Activated CD4-positive, alpha-beta T cell treated with anti-CD3 and anti-CD28 coated beads, Interleukin-2, Interleukin-6, amounts not matched to agents 100 ng/mL and 50 ng/mL, durations not matched to agents 16 hours and 8 hours (primary cell): ENCODE results near the gene DPY19L1.
A peak's percentile ranks its signal among the peaks of the same experiment; 100 is the strongest.
"Not testable (repeated sequence)": the region's sequence is repeated elsewhere in the genome, so short reads cannot be mapped to it uniquely, and the experiment has no call there.

Experiments used
- DNase-seq: peaks from one replicate; pipeline ENCODE4 v3.0.0-alpha.2; 2020

DPY19L1 gene

DNA sequence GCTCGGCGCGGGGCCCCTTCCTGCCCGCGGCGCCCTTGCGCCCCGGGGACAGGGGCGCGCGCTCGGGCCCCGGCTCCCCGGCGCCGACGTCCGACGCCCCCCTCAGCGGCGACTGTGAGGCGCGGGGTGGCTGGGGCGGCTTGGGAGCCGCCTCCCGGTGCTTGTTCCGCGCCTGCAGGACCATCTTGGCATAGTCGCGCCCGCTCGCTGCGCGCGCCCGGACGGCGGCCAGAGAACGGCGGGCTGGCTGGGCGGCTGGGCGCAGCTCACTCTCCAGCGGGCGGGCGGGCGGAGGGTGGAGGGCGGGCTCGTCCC is at the start of gene DPY19L1:
Gene DPY19L1, minus strand, starts transcription at position 275 of the 315 bp plus-strand sequence. Its CDS starts 91 bp downstream, at position 184.
- no peak for DNase-seq

DNA sequence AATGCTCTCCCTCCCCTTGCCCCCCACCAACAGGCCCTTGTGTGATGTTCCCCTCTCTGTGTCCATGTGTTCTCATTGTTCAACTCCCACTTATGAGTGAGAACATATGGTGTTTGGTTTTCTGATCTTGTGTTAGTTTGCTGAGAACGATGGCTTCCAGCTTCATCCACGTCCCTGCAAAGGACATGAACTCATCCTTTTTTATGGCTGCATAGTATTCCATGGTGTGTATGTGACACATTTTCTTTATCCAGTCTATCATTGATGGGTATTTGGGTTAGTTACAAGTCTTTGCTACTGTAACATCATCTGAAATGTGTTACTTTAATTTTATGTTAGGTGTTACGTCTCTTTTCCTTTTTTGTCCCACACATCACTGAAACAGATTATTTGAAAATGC is 42.2 kb upstream of the DPY19L1 start:
- not testable (repeated sequence) for DNase-seq

DNA sequence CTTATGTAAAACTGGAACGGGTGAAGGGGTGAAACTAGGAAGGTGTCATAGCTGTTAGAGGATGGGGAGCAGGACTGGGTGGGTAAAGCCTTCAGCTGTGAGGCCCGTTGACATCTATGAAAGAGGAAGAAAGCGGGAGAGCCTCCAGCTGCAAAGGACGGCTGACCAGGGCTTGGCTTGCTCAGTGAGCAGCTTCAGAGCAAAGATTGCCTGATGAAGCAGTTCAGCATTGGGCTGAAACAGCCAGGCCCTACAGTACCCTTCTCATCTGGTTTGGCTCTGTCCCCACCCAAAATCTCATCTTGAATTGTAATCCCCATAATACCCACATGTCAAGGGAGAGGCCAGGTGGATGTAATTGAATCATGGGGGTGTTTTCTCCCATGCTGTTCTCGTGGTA is 36.7 kb upstream of the DPY19L1 start:
- not testable (repeated sequence) for DNase-seq

DNA sequence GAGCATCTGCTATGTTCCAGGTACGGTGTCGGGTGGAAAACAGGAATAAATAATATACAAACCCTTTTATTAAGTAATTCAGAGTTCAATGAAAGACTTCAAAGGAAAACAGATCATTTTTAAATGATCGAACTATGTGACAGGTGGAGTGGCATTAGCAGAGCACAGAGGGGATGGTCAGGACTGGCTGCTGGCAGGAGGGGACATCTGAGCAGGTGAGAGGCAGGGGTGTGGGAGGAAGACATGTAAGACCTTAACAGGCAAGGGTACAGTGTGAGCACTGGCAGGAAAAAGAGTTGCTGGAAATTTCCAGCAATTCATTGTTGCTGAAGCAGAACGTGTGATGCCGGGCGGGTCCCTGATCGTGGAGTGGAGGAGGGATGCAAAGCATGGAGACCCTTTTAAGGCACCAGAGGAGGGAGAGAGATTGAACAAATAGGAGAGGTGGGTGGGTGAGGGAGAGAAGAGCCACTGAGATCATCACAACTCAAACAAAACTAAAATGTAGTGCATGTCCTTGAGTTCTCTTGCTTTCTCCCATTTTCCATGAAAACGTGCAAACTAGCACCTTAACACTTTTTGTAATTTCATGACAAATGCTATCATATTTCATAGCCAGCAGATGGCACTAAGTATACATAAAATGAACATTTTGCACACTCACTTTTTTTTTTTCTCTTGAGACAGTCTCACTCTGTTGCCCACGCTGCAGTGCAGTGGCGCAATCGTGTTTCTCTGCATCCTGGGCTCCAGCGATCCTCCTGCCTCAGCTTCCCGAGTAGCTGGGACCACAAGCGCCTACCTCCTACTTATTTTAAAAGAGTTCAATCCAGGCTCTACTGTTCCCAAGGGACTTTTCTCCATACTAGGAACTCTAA is 35.9 kb upstream of the DPY19L1 start:
- DNase-seq = not testable (repeated sequence)

DNA sequence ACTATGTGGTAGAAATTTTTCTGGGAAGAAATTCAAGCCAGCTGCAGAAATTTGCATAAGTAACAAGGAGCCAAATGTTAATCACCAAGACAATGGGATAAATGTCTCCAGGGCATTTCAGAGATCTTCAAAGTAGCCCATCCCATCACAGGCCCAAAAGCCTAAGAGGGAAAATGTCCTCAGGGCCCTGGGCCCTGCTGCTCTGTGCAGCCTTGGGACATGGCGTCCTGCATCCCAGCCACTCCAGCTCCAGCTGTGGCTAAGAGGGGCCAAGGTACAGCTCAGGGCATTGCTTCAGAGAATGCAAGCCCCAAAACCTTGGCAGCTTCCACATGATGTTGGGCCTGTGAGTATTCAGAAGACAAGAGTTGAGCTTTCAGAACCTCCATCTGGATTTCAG is 31.8 kb upstream of the DPY19L1 start:
- DNase-seq = not testable (repeated sequence)

DNA sequence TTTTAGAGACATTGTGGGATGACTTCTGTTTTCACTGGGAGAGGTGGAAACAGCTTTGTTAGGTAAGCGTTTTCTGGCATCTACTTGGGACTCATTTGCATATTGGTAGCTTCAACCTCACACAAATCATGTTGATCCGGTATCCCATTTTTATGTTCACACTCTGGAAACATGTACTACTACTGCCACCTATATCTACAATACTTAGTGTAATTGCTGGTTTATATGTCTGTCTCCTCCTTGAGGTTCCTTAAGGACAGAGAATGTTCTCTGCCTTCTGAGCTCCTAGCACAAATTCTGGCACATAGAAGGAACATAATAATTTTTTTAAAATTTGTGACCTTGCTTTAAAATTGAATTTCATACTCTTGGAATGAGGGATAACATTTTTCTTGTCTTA is 28.1 kb upstream of the DPY19L1 start:
- DNase-seq = not testable (repeated sequence)

DNA sequence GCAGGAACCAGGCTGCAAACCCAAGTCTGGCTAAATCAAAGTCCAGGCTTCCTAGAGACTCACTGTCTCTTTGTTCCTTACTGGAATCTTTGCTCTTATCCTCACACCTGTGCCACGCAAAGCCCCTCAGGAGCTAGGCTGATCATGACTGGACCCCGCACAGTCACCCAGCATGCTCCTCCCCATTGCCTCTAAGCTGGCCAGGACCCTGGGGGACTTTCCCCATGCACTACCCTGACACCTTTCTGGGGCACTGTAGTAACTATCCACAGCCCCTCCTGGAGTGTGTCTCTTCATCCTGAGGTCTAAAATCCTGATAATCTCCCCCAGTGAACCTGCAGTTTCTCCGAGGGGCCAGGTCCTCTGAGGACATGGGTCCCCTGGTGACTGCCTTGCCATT is 21.3 kb upstream of the DPY19L1 start:
- DNase-seq = not testable (repeated sequence)

DNA sequence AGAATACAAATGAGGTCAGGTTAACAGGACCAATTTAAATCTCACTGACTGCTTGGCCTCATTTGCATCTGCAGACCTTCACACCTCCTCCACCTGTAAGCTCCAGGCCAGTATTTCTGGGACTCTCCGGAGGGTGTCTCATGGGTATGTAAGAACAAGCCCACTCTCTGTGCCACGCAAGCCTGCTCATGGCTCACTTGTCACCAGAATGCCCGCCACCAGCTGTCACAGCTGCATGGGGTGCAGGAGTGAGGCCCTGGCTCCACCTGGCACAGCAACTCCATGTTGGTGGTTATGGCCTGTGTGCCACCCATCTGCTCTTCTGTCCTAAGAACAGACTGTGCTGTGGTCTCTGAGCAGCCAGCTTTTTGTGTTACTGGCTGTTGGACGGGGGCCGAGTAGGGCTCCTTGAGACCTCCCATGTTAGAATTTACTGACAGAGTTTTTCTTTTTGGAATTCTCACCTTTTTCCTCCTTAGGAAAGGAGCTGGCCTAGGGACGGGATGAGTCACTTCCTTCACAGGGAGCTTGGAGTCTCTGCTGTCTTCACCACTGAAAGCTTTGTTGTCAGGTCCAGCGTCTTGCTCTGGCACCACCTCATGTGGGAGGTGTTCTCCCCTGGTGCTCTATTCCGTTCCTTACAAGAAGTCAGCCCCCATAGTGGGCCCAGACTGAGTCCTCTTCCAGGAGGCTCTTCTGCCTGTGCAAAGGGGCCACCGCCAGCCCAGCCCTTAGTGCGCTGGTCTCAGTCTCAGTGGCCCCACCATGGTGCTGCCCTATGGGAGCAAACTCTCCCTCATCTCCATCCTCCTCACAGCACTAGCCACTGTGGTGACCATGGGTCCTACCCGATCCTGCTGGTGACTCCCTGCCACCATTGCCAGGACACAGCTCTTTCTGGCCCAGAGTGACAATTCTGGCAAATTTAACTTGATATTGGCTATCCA is 20.5 kb upstream of the DPY19L1 start:
- not testable (repeated sequence) for DNase-seq

DNA sequence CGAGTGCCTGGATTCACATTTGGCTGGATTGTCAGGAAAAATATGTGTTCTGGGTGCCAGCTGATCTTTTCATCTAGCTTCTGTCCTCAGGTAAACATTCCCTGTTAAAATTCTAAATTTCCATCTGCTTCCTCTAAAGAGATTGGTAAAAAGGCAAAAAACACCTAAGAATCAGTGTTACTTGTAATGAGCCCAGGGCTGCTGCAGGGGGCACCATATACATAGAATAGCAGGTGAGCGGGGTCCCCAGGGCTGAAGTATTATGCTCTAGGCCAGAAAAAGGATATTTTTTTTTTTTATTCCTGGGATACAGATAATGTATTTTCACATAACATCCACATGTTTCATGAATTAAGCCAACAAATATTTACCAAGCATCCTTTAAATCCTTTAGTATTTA is 18.4 kb upstream of the DPY19L1 start:
- DNase-seq = not testable (repeated sequence)

DNA sequence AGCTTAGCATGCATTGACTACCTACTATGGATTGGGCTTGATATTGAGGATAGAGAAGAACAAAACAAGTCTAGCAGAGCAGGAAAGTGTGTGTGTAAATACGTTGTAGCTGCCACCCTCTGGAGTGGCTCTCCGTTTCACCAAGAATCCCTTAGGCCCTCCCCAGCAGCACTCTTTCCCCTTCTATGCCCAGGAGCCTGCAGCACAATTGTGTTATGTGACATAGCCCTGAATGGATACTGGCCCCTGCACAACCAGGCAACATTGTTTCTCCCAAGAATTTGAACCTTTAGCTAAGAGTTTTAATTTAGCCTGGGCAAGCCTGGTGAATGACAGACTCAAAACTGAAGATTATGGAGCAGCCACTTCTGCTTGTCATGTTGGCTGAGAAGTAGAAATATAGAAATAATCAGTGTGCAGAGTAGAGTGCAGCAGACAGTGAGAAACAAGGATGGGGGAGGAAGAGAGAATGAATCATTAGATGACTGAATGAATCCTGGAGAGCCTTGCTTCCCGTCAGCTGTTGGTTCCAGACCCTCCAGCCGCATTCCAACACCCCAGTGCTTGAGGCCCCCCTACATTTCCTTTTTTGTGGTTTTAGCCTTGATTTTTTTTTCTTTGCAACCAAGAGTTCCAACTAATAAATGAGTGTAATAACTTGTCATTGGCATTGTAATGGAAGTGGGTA is 16.3 kb upstream of the DPY19L1 start:
- not testable (repeated sequence) for DNase-seq

DNA sequence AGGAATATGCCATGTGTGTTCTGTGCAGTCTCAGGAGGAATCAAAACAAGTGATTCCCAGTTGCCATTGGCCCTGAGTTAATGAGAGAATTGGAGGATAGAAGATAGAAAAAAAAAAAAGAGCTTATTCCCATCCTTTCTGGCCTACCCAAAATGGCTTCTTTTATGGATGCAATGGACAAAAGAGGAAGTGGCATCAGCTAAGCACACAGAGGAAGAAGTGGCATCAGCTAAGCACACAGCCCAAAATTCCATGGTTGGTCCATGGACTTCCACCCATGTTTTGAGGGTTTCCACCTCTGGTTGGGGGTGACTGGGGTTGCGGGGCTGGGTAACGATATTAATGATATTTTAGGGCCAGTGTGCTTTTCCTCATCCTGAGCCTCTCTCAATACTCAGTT is 11.1 kb upstream of the DPY19L1 start:
- DNase-seq = not testable (repeated sequence)

DNA sequence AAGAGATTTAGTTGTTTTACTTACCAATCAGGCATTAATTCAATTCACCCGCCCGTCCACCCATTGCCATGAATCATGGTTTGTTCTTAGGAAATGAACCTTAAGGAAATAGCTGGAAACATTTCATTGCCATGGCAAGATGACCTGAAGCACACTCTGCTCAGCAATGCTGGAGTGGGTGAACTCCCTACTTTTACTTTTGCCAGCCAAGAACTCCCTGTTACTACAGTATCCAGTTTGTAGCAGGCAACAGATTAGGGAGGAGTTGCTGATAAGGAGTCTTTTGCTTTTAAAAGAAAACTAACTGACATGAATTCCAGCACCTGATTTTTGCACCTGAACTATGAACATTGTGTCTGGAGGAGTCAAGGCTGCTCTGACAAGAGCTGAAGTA is 10.6 kb upstream of the DPY19L1 start:
- DNase-seq = not testable (repeated sequence)

DNA sequence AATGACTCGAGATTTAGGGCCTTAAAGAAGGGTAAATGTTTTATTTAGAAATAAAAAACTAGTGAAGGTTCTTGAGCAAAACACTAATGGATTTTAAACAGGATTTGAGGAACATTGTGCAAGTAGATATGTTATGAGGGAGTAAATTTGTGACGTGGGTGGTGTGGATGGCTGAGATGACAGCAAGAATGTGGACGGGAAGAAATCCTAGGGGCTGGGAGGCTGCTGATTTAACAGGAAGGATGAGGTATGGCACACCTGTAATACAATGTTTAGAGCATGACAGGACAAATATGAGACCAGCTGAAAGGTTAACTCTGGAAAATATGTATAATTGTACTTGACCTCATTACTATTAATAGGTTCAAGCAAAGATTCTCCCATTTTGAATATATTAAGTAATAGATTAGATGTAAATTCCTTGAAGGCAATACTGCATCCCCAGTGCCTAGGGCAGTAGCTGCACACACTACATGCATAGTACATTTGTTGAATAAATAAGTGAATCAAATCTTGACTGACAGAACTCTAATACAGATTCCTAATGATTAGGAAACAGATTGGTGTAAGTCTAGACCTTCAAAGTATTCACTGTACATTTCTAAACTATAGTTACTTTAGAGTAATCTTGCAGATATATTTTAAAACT is 10.1 kb upstream of the DPY19L1 start:
- not testable (repeated sequence) for DNase-seq

DNA sequence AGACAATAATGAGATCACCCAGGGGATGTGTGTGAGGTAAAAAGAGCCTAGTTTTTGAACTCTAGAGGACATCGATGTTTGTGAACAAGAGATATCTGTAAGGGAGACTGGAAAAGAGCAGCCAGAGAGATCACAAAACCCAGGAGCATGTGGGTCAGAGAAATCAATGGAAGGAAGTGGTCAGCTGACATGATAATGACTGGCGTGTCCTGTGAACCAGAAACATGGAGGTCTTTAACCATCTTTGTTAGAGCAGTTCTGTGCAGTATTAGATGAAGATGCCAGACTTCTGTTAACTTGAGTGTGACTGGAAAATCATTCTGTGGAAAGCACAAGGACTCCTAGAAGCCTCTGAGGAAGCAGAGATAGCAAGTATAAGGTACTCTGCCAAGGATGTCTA is 6.0 kb upstream of the DPY19L1 start:
- not testable (repeated sequence) for DNase-seq

DNA sequence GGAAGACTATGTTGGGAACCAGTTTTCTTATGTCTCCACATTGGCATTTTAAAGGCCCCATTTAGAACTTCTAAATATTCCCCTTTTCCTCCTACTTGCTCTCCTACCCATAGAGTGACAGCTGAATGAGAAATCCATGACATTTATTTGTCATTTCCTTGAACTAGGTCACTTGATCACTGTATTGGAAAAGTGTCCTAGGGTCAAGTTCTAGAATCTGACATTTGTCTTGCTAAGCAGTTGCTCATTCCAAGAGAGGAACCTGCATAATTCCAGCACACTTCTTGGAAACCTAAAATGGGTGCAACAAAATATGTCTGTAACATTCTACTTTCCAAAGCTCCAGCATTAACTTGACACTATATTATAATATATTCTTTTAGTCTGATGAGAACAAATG is 3.6 kb upstream of the DPY19L1 start:
- DNase-seq = no peak

DNA sequence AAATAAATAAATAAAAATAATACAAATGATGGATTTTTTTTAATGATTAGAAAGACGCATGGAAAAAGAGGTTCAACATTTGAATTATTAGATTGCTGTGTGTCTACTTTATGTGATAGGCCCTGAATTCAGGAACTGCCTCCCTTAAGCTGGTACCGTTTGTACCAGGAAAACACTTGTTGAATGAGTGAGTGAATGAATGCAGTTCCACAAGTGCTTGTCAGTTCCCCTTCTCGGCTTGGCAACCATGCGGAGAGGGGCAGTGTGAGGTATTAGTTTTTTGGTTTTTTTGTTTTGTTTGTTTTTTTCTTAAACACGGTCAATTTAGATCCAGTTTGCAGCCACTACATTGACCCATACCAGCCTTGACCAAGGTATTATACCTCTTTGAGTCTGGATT is 2.1 kb upstream of the DPY19L1 start:
- no peak for DNase-seq

DNA sequence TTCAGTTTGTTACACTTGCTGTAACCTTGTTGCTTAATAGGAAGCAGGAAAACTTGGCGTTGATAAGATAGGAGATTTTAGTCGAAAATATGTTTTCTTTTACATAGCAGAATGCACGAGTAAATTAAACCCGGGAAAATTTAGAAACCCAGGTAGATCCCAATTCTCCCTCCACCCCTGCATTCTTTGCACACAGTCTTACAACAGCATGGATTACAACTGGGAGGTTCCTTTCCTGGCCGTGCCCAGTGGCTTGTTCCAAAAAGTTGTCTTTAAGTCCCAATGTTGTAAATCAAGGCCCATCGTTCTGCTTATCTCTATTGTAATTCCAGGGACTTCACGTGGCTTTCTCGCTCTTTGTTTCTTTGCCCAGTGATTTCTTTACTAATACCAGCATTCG is 1.1 kb upstream of the DPY19L1 start:
- no peak for DNase-seq

DNA sequence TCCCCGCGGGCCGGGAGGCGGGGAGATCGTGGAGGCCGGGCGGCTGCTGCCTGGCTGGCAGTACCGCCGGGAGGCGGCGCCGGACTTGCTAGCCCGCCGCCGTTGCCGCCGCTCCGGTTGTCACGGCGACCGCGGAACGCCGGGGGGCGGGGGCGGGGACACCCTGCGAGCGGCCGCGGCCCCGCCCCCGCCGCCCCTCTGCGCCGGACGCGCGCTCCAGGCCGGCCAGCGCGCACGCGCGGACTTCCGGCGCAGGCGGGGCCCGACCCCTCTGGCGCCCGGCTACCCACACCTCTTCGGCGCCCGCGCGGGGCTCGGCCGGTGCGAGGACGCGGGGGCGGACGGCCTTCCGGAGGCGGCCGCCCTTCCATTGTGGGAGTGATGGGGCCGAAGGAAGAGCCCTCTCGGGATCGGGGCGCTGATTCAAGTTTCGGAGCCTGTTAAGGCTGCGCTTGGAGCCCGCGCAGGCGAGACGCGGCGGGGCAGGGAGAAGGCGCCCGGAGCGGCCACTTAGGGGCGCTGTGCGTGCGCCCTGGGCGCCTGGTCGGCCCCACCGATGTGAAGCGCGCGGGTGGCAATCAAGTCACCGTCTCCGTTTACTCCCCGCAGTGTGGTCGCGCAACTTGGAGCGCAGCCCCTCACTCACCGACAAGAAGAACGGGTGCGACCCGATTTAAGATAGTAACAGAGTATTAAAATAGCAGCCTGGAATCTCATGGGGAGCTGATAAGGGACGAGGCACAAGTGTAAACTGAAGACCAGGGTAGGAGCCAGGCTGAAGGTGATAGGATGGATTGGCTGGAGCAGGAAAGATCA is 449 bp upstream of the DPY19L1 start:
- DNase-seq = peak; percentile 93

DNA sequence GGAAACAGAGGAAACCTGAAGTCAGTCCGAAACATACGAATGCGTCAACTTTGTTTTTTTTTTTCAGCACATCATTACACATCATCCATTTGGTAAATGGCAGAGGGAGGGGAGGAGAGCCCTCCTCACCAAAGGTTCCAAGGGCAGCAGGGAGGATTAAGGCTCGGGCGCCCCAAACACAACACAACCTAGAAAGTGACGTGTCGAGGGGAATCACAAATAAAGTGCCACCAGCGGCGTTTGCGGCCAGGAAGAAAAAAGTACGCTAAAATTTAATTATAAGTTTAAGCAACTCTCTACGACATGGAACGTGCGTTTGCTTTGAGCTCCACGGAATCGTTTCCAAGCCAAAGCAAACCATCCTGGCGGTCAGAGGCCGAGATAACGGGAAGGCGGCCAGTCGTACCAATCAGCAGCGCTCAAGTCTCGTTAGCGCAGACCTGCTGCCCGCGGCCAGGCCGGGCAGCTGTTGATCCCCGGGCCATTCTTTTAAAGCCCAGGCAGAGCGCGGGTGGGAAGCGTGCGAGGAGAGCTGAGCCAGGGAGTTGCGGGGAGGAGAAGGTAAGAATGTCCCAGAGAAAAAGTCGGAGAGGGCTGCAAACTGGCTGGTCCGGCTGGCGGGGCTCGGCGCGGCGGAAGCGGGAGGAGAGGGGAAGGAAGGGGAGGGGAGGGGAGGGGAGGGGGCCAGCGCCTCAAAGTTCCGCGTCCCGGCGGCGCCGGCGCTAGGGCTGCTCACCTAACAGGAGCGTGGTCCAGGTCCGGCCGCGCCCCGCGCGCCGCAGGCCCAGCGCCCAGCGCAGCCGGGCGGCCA is 719 bp downstream of the DPY19L1 start:
- peak; percentile 51 for DNase-seq

DNA sequence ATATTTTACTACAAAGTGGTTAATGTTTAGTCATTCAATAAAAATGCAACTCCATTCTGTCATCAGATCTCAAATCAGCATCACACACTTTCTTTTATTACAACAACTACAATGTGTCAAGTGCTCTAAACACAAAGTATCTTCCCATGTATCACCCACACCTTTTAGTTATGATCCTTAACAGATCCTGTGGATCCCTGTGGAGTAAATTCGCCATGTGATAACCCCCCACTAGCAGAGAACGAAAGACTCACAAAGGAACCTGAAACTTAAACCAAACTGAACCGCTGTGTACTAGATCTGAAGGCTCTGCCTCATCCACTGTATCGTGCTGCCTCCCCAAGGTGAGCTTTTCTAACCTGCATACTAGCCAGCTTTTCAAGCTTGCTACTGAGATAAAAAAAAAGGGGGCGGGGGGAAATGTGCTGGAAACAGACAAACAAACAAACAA is 1.7 kb downstream of the DPY19L1 start:
- peak; percentile 53 for DNase-seq

DNA sequence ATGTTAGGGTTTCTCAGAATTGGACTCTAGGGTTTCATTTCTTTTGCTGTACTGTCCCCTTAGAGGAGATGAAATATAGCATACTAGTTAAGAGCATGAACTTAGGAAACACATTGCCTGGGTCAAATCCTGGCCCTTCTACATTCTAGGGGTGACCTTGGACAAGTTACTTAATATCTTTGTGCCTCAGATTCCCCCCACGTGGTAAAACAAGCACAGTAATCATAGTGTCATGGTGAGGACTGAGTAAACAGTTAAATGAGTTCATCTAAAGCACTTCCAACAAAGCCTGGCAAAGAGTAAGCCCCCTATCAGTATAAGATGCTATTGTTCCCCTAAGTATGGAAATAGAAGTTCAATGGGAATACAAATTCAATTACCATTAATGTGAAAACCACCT is 5.1 kb downstream of the DPY19L1 start:
- DNase-seq = no peak
